ENCODE results near the gene ADGRA1. TPM values are rescaled to one million over a fixed set of nuclear protein-coding genes. Genes with fewer than 3 reads are reported as not detected.
"Not testable (repeated sequence)": the region's sequence is repeated elsewhere in the genome, so short reads cannot be mapped to it uniquely, and the experiment has no call there.

ADGRA1 gene
- total RNA-seq, 2 donors from 2014 or later, result 0.14 to 0.23 TPM

GRCh38 chr10:133150226-133150625 lies 62.5 kb downstream of the ADGRA1 start:
- Histone ChIP-seq H3K36me3 (no peaks in the 10 kb centered on the region), H3K27ac (no peak overlapping the region), H3K27me3 (replicated peaks; ENCODE audit: insufficient read depth) (no peaks in the 10 kb centered on the region), H3K9me3 (no peaks in the 10 kb centered on the region), H3K4me1 (replicated peaks) (no peaks in the 10 kb centered on the region), H3K4me3 (no peak overlapping the region)
- TF ChIP-seq POLR2AphosphoS5 (IDR thresholded peaks at IDR 0.05) (no peak), POLR2A (IDR thresholded peaks at IDR 0.05) (no peak), CTCF (IDR thresholded peaks at IDR 0.05) (no peak)
- DNase-seq (ENCODE audit: low spot score), result no peak
- intact Hi-C loops (cut with DNase I), result no loop called here
- WGBS, result 93% methylated on average over 8 of the region's 8 CpGs

- no peak for DNase-seq (ENCODE audit: low spot score)
- Histone ChIP-seq H3K4me1 (replicated peaks) (no peaks in the 10 kb centered on the region), H3K9me3 (no peaks in the 10 kb centered on the region), H3K4me3 (no peak overlapping the region), H3K27me3 (replicated peaks; ENCODE audit: insufficient read depth) (no peaks in the 10 kb centered on the region), H3K36me3 (no peaks in the 10 kb centered on the region), H3K27ac (no peak overlapping the region)
- 92% methylated on average over 12 of the region's 12 CpGs for WGBS
- TF ChIP-seq CTCF (IDR thresholded peaks at IDR 0.05) (no peak), POLR2A (IDR thresholded peaks at IDR 0.05) (no peak), POLR2AphosphoS5 (IDR thresholded peaks at IDR 0.05) (no peak)
- intact Hi-C loops (cut with DNase I), result no loop called here
These were observed 62.9 kb downstream of the ADGRA1 start for GRCh38 chr10:133150656-133151055.

GRCh38 chr10:133151071-133151470 lies 63.3 kb downstream of the ADGRA1 start:
- H3K9me3 ChIP-seq; DNase-seq (ENCODE audit: low spot score); intact Hi-C loops (cut with DNase I); H3K4me3 ChIP-seq; H3K27ac ChIP-seq; H3K4me1 ChIP-seq (replicated peaks); H3K27me3 ChIP-seq (replicated peaks; ENCODE audit: insufficient read depth); H3K36me3 ChIP-seq: not testable (repeated sequence)
- 91% methylated on average over 3 of the region's 3 CpGs for WGBS

- H3K4me3 ChIP-seq, result no peak overlapping the region
- no peaks in the 10 kb centered on the region for H3K27me3 ChIP-seq (replicated peaks; ENCODE audit: insufficient read depth)
- no peaks in the 10 kb centered on the region for H3K36me3 ChIP-seq
- DNase-seq (ENCODE audit: low spot score), result no peak
- H3K9me3 ChIP-seq, result no peaks in the 10 kb centered on the region
- intact Hi-C loops (cut with DNase I), result no loop called here
- no peak overlapping the region for H3K27ac ChIP-seq
- WGBS, result 37% methylated on average over 9 of the region's 9 CpGs
- H3K4me1 ChIP-seq (replicated peaks), result no peaks in the 10 kb centered on the region
- TF ChIP-seq POLR2AphosphoS5 (IDR thresholded peaks at IDR 0.05) (no peak), CTCF (IDR thresholded peaks at IDR 0.05) (no peak), POLR2A (IDR thresholded peaks at IDR 0.05) (no peak)
These were observed 63.8 kb downstream of the ADGRA1 start for GRCh38 chr10:133151543-133151972.

- Histone ChIP-seq H3K27me3 (replicated peaks; ENCODE audit: insufficient read depth) (no peaks in the 10 kb centered on the region), H3K4me1 (replicated peaks) (no peaks in the 10 kb centered on the region), H3K4me3 (no peak overlapping the region), H3K9me3 (no peaks in the 10 kb centered on the region), H3K27ac (no peak overlapping the region), H3K36me3 (no peaks in the 10 kb centered on the region)
- no peak for DNase-seq (ENCODE audit: low spot score)
- TF ChIP-seq CTCF (IDR thresholded peaks at IDR 0.05) (no peak), POLR2AphosphoS5 (IDR thresholded peaks at IDR 0.05) (no peak), POLR2A (IDR thresholded peaks at IDR 0.05) (no peak)
- intact Hi-C loops (cut with DNase I), result no loop called here
- WGBS, result 61% methylated on average over 4 of the region's 4 CpGs
These were observed 66.7 kb downstream of the ADGRA1 start for GRCh38 chr10:133154411-133154810.

All from prostate gland (tissue), 2 donors.